ENCODE results near the gene CYP1B1.

Gene CYP1B1

DNA sequence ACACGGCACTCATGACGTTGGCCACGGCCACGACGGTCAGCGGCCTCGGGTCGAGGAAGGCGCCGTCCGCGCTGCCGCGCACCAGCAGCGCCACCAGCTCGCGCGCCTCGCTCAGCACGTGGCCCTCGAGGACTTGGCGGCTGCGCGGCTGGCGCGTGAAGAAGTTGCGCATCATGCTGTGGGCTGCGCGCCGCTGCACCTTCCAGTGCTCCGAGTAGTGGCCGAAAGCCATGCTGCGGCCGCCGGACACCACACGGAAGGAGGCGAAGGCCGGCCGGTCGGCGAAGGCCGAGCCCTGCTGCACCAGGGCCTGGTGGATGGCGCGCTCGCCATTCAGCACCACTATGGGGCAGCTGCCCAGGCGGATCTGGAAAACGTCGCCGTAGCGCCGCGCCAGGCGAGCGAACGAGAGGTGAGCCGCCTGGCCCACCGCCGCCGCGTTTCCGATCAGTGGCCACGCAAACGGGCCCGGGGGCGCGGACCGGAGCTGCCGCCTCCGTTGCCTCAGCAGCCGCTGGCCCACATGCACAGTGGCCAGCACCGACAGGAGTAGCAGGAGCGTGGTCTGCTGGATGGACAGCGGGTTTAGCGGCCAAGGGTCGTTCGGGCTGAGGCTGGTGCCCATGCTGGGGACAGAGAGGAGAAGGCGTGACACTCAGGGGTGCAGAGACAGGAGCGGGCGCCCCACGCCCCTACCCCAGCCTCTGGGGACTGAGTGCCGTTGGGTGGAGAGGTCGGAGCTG is 1.0 kb downstream of the CYP1B1 start:
- DNase-seq = no peak

GRCh38 chr2:38074058-38074763 is 1.7 kb downstream of the CYP1B1 start:
- DNase-seq = no peak

DNA sequence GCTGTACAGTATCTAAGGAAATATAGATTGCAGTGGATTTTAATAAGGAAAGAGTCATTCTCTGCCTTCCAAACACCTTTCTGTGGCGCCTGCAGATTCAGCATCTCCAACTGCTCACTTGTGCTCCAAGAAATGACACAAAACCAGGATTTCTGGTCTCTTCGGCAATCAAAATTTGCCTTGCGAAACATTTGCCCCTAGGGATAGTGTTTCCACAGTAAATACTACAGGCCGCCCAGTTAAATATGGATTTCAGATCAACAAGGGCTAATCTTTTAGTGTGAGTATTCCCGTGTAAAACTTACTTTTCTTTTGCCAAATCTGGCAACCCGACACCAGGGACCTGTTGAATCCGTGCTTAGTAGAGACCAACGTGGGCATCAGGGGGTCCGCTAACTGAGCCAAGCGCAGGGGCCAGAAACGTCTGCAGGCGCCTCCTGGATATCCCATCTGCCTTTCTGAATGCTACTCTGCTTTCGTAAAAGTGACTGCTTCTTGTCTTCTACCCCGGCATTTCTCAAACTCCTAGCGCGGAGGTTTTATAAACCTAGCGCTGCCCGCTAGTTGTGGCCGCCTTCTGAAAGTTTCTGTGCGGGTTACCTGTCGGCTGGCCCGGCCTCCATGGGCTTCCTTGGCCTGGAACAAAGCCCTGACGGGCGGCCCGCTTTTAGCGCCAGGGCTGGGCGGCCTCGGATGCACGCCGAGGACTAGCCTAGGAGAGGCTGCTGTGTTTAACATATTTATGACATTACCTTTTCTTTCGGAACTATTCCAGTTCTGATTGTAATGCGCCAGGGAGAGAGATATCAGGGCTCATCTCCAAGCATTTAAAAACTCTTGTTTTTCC is 2.5 kb downstream of the CYP1B1 start:
- DNase-seq = no peak

DNA sequence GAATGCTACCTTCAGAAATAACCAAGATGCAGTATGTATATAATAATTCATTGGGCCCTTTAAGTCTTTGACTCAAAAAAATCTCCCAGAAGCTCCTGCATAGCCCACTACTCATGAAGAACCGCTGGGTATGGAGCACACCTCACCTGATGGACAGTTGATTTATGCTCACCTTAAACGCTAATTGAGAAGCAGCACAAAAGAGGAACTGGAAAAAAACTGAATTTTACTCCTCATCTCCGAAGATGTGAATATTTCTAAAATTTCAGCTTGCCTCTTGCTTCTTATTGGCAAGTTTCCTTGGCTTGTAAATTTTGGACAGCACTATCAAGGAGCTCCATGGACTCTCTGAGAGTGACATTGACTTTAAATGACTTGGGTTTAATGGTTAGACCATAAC is 5.5 kb downstream of the CYP1B1 start:
- DNase-seq = no peak

DNA sequence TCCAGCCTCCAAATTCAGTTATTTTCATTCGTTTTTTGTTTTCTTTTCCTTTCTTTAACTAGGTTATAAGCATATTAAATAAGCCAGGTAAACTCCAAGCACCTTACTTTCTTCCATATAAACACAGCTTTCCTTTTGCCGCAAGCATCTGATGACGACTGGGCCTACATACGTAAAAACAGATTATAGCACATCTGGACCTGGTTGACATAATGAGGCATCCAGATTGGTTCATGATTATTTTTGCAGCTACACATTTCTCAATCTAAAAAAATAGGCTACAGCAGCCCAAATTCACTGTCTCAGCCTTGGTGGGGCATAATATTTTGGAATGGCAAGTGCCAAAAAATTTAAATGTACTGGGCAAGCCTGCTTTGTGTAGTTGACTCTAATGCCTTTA is 7.7 kb downstream of the CYP1B1 start:
- no peak for DNase-seq

DNA sequence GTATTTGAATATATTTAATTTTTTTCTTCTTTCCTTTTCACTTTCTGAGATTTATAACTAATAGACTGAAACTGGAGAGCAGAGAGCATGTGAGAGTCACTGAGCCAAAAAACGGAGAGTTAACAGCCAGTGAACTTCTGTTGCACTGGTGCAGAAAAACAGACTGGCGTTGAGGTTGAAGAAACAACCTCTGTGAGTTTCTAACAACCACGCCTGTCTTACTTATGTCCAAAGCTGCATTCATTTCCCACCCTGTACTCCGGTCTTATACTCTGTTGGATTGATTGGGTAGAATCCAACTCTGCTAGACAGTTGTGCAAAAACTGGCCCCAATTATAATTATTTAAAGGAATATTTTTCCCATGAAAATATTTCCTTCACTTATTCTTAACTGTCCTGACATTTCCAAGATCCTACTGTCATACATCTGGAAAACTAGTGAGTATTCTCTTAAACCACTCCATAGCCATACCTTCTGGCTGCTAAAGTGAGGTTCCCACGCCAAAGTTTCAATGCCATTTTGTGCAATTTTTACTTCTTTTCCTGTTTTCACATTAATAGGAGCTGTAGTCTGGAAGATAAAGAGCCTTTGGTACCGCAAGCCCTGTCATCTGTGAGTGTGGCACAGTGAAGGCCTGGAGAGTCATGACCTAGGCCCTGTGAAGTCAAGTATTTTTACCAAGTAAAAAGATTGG is 9.4 kb downstream of the CYP1B1 start:
- DNase-seq = no peak

DNA sequence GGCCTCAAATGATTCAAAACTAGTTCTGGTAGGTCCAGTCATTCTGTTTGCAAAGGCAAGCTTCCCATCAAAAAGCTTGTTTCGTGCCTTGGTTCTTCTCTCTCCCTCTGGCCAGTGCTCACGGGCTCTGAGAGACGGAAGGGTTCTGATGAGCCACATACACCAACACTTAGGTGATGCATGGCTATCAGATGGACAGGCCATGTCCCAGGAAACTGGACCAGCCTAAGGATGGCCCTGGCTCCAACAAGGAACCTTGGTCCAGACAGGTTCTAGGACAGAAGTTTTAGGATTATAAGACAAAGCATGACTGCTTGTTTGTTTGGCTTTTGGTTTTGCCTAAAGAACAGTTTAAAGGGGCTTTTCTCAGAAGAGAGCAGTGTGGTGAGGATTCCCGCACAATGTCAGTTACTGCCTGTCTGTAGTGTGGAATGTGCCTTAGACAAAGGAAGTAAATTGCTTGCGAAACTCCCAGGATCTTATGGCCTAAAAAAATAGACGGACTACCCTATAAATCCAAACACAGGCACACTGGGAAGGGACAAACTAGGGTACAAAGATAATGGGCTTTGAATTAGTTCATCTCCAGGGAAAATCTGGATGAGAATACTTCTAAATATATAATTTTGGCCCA is 10.3 kb downstream of the CYP1B1 start:
- DNase-seq = no peak

- no peak for DNase-seq
Measured at GRCh38 chr2:38064801-38065501, 11.0 kb downstream of the CYP1B1 start.

DNA sequence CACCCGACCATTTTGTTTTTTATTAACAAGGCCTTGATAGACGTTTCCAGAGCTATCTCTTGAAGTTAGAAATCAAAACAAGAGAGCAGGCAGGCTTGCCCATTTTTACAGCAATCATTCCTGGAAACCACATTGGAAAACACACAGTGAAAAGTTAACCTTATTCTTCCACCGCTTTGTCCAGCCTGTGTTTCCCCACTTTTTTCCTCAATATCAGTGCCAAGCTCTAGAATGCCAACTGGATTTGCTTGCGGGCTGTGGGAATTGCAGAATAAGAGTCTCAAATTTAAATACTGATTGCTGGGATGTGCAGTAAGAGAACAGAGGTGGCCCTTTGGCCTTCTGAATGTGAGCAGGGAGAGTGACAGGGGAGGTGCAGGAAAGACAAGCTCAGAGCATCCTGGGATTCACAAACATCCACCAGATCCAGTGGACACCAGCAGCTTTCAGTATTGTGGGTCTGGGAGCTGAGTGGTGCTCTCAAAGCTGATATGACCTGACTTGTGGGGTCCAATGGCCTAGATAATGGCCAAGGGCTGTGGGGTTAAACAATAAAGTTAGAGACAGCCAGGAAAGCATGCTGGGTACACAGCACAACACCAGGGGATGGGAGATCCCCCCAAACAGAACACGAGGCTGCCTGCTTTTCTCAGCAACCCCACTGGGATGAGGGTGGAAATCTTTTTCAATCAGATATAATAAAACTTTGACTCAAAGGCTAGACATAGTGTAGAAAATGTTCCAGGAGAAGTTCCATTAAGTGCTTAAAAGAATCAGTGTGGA is 15.5 kb downstream of the CYP1B1 start:
- no peak for DNase-seq

GRCh38 chr2:38057651-38058410 is 18.1 kb downstream of the CYP1B1 start:
- no peak for DNase-seq

DNA sequence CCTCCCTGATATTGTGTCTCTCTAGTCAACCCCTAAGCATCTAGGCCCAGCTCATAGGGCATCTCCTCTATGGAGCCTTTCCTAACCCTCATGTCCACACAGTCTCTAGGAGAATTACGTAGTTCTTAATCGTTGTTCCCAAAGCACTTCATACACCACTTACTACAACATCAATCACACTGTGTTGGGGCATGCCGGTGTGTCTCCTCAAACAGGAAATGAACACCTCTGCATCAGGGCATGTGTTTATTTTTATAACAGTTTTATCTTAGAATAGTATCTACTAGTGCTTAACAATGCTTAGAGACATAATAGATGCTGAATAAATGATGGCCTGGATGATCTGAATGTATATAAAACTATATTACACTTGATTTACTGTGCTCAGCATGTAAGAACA is 19.7 kb downstream of the CYP1B1 start:
- DNase-seq = no peak

- no peak for DNase-seq
Measured at GRCh38 chr2:38045811-38046210, 30.1 kb downstream of the CYP1B1 start.

- DNase-seq = no peak
Measured at GRCh38 chr2:38039121-38039910, 36.6 kb downstream of the CYP1B1 start.

- no peak for DNase-seq
Measured at GRCh38 chr2:38038682-38039081, 37.3 kb downstream of the CYP1B1 start.

- DNase-seq = no peak
Measured at GRCh38 chr2:38037757-38038621, 38.0 kb downstream of the CYP1B1 start.

DNA sequence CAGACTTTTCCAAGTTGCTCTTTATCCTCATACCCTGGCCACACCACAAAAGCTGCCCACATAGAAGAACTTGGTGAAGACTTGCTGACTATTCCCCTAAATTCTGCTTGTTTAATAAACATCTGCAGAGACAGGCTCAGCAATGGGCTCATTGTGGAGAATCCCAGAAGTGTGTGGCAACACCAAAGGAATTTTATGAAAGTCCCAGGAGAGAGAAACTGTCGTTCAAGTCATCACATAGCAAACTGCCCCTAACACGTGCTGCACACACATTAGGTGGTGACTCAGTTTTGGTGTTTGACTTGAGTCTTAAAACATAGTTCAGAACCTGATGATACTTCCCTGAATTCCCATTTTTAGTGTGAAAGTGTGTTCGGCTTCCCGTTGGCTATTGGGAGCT is 38.6 kb downstream of the CYP1B1 start:
- no peak for DNase-seq

- DNase-seq = no peak
Measured at GRCh38 chr2:38035968-38036367, 40.0 kb downstream of the CYP1B1 start.

DNA sequence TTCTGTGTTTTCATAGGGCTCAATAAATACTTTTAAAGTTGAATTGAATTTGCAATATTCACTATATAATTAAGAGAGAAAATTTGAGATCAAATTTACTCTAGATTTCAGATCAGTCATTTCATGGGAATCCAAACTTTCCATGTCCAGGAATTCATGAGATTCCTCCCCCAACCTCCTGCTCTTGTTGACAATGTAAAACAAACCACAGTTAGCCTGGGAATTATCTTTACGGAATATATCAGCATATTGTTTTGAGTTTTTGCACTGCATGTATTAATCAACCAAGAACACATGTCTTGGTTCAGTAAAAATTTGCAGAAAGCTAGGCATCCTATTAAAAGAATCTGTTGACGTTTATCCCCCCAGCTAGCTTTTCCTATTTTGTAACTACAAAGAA is 42.3 kb downstream of the CYP1B1 start:
- DNase-seq = no peak
